HCT116 (cell line): ENCODE data around the gene ARL15. TPM values are rescaled to one million over a fixed set of nuclear protein-coding genes. Genes with fewer than 3 reads are reported as not detected.

Experiments
- ATAC-seq: fragments of 200-7000 bp; cut with Tn5 transposase; 2 replicates; pipeline ENCODE4 v1.9.1; 2020; ENCODE audit warnings: mild to moderate bottlenecking, moderate library complexity
- BruUV-seq: library from RNA; stranded (reverse); fragments of 400-500 nt; replicated peaks from 2 replicates; lab custom pipeline; 2021; lab: Mats Ljungman, UMichigan
- CTCF ChIA-PET: fragments of 300-600 bp; sonication (Branson Sonifier 250); formaldehyde crosslinking; loops from one replicate; lab custom pipeline; 2021; ENCODE audit warnings: antibody characterized with exemption; lab: Charles Lee
- POLR2A ChIA-PET: fragments of 300-600, 350-600 bp; sonication (Branson Sonifier 250); formaldehyde crosslinking; loops from one replicate; lab custom pipeline; 2021; ENCODE audit warnings: antibody characterized with exemption; lab: Charles Lee
- RAD21 ChIA-PET, 2 experiments: fragments of 300-600 bp; sonication (Branson Sonifier 250); formaldehyde crosslinking; loops; one replicate each; lab custom pipeline; 2023; ENCODE audit warnings: low total read pairs in 2 of 2; ENCODE audit not compliant: uncharacterized antibody in 2 of 2, unreplicated experiment in 2 of 2, low non-redundant PET in 1 of 2; lab: Charles Lee
- DNase-seq: peaks from one replicate; pipeline ENCODE4 v3.0.0-alpha.2; 2010; ENCODE audit warnings: low read depth, low spot score
- H2AFZ ChIP-seq: fragments of 200-600 bp; shearing (Covaris generic), sonication (generic); 2 replicates; pipeline ENCODE4 v1.6.1; 2017; ENCODE audit warnings: low read depth, mixed run types, mixed read lengths, antibody characterized with exemption, low read length; ENCODE audit not compliant: poor library complexity, severe bottlenecking
- H3K27ac ChIP-seq: 2 replicates; pipeline ENCODE4 v1.5.1; 2012; ENCODE audit warnings: low read depth, low read length
- H3K27me3 ChIP-seq: fragments of 200-600 bp; sonication (generic); 2 replicates; pipeline ENCODE4 v1.6.1; 2016; ENCODE audit warnings: mixed run types, low read length, mixed read lengths; ENCODE audit not compliant: insufficient read depth
- H3K36me3 ChIP-seq, 2 experiments: fragments of 200-500 bp in 1 of 2; fragments of 200-600 bp in 1 of 2; sonication (Bioruptor generic) in 1 of 2; sonication (generic) in 1 of 2; 2 replicates each; pipeline versions ENCODE4 v1.5.1 to v1.6.1; 2014 to 2016; ENCODE audit warnings: low read length in 2 of 2, inconsistent platforms in 1 of 2, mixed read lengths in 1 of 2, mixed run types in 1 of 2; ENCODE audit not compliant: insufficient read depth in 2 of 2, control insufficient read depth in 1 of 2
- H3K4me1 ChIP-seq, 2 experiments: fragments of 200-600 bp in 1 of 2; sonication (generic) in 1 of 2; 2 replicates each; pipeline versions ENCODE4 v1.5.1 to v1.6.1; 2012 to 2017; ENCODE audit warnings: low read length in 2 of 2, inconsistent platforms in 1 of 2, mild to moderate bottlenecking in 1 of 2, mixed read lengths in 1 of 2, mixed run types in 1 of 2, moderate library complexity in 1 of 2; ENCODE audit not compliant: insufficient read depth in 2 of 2, control insufficient read depth in 1 of 2
- H3K4me2 ChIP-seq: fragments of 200-600 bp; sonication (generic); 2 replicates; pipeline ENCODE4 v1.6.1; 2017; ENCODE audit warnings: mixed run types, low read length, mixed read lengths
- H3K4me3 ChIP-seq, 2 experiments: fragments of 200-600 bp in 1 of 2; sonication (generic) in 1 of 2; replicated peaks in 1 of 2; 2 replicates each; pipeline ENCODE4 v1.5.1; 2011 to 2016; ENCODE audit warnings: low read length in 2 of 2, control low read depth in 1 of 2, low read depth in 1 of 2, mild to moderate bottlenecking in 1 of 2, mixed read lengths in 1 of 2, mixed run types in 1 of 2
- H3K79me2 ChIP-seq: fragments of 200-600 bp; sonication (generic); 2 replicates; pipeline ENCODE4 v1.6.1; 2017; ENCODE audit warnings: mild to moderate bottlenecking, mixed run types, low read length, moderate library complexity, mixed read lengths; ENCODE audit not compliant: insufficient read depth
- H3K9ac ChIP-seq: fragments of 200-600 bp; sonication (generic); 2 replicates; pipeline ENCODE4 v1.6.1; 2016; ENCODE audit warnings: low read length, mixed read lengths
- H3K9me2 ChIP-seq: fragments of 200-600 bp; sonication (generic), shearing (Covaris generic); 2 replicates; pipeline ENCODE4 v1.6.1; 2017; ENCODE audit warnings: mixed run types, mild to moderate bottlenecking, moderate library complexity; ENCODE audit not compliant: insufficient read depth
- H3K9me3 ChIP-seq, 2 experiments: fragments of 200-500 bp in 1 of 2; fragments of 200-600 bp in 1 of 2; sonication (Bioruptor generic) in 1 of 2; sonication (generic) in 1 of 2; 2 replicates each; pipeline ENCODE4 v1.6.1; 2014 to 2017; ENCODE audit warnings: low read length in 2 of 2, mixed read lengths in 2 of 2, inconsistent platforms in 1 of 2, low read depth in 1 of 2, mild to moderate bottlenecking in 1 of 2, mixed run types in 1 of 2, moderate library complexity in 1 of 2; ENCODE audit not compliant: control insufficient read depth in 1 of 2, insufficient read depth in 1 of 2
- H4K20me1 ChIP-seq: fragments of 200-600 bp; sonication (generic), shearing (Covaris generic); 2 replicates; pipeline ENCODE4 v1.6.1; 2017; ENCODE audit warnings: mixed run types, mild to moderate bottlenecking, moderate library complexity; ENCODE audit not compliant: insufficient read depth
- ATF3 ChIP-seq: IDR thresholded peaks from 2 replicates; pipeline ENCODE4 v1.6.1; 2012
- CBX3 ChIP-seq: IDR thresholded peaks from 2 replicates; pipeline ENCODE4 v1.6.1; 2012; ENCODE audit warnings: low read depth
- CEBPB ChIP-seq: IDR thresholded peaks from 2 replicates; pipeline ENCODE4 v1.6.1; 2012; ENCODE audit warnings: low read depth
- EGR1 ChIP-seq: IDR thresholded peaks from 2 replicates; pipeline ENCODE4 v1.6.1; 2012; ENCODE audit warnings: low read depth
- ELF1 ChIP-seq: IDR thresholded peaks from 2 replicates; pipeline ENCODE4 v1.6.1; 2012; ENCODE audit warnings: low read depth, borderline replicate concordance
- EZH2 ChIP-seq: fragments of 200-600 bp; sonication (generic); IDR thresholded peaks from 2 replicates; pipeline ENCODE4 v1.6.1; 2017; ENCODE audit warnings: antibody characterized with exemption, mixed run types
- EZH2phosphoT487 ChIP-seq: fragments of 200-600 bp; IDR thresholded peaks from 2 replicates; pipeline ENCODE4 v1.6.1; 2018; ENCODE audit warnings: antibody characterized with exemption, borderline replicate concordance
- MAX ChIP-seq: IDR thresholded peaks from 2 replicates; pipeline ENCODE4 v1.6.1; 2012
- POLR2A ChIP-seq: IDR thresholded peaks from 2 replicates; pipeline ENCODE4 v1.7.0; 2011; ENCODE audit warnings: borderline replicate concordance; ENCODE audit not compliant: insufficient read depth, insufficient read length; ENCODE audit errors: extremely low read depth
- RAD21 ChIP-seq: IDR thresholded peaks from 2 replicates; pipeline ENCODE4 v1.6.1; 2012; ENCODE audit warnings: low read depth, mild to moderate bottlenecking
- REST ChIP-seq: IDR thresholded peaks from 2 replicates; pipeline ENCODE4 v1.6.1; 2012; ENCODE audit warnings: low read depth
- SIN3A ChIP-seq: IDR thresholded peaks from 2 replicates; pipeline ENCODE4 v1.6.1; 2012; ENCODE audit warnings: low read depth
- SP1 ChIP-seq: IDR thresholded peaks from 2 replicates; pipeline ENCODE4 v1.6.1; 2012; ENCODE audit warnings: low read depth
- SRF ChIP-seq: IDR thresholded peaks from 2 replicates; pipeline ENCODE4 v1.6.1; 2012; ENCODE audit warnings: low read depth
- TCF7L2 ChIP-seq: IDR thresholded peaks from 2 replicates; pipeline ENCODE4 v1.7.0; 2011; ENCODE audit warnings: borderline replicate concordance, inconsistent platforms; ENCODE audit not compliant: insufficient read depth, insufficient read length; ENCODE audit errors: extremely low read depth
- YY1 ChIP-seq: IDR thresholded peaks from 2 replicates; pipeline ENCODE4 v1.6.1; 2011; ENCODE audit warnings: low read length, low read depth, moderate library complexity, mild to moderate bottlenecking; ENCODE audit not compliant: insufficient replicate concordance; ENCODE audit errors: extremely low read depth
- ZFX ChIP-seq: fragments of 450-650 bp; IDR thresholded peaks from 2 replicates; pipeline ENCODE4 v1.6.1; 2017
- intact Hi-C: fragments of 100-400 bp; cut with micrococcal nuclease; formaldehyde crosslinking; loops from 2 replicates; pipeline ENCODE4 v1.10.0; 2022
- total RNA-seq: library from RNA; stranded (reverse); gene quantifications from one replicate; pipeline ENCODE4 v1.2.1, GENCODE V29; 2021; ENCODE audit not compliant: unreplicated experiment

Gene ARL15
- total RNA-seq, 1 experiment from 2014 or later, result 15.0 TPM

- TF ChIP-seq REST (no peak), RAD21 (no peak)
Observed at GRCh38 chr5:53971551-53971950, 338.8 kb downstream of the ARL15 start (continued).

GRCh38 chr5:53971131-53971530 is 339.2 kb downstream of the ARL15 start:
- H3K27me3 ChIP-seq, result no peaks in the 10 kb centered on the region
- no peak overlapping the region for H3K4me3 ChIP-seq
- H2AFZ ChIP-seq, result no peak overlapping the region
- no peak overlapping the region for H3K27ac ChIP-seq
- no peaks in the 10 kb centered on the region for H3K4me1 ChIP-seq
- H3K4me2 ChIP-seq, result no peak overlapping the region
- intact Hi-C loops, result no loop called here
- H3K9me2 ChIP-seq, result no peaks in the 10 kb centered on the region
- RAD21 ChIA-PET, result no interaction called here
- no peak overlapping the region for H3K9ac ChIP-seq
- no peak for DNase-seq
- no peak for TF ChIP-seq CEBPB
- TF ChIP-seq EZH2, result no peak
- no peak for TF ChIP-seq ZFX
- no peak for TF ChIP-seq EZH2phosphoT487
- TF ChIP-seq TCF7L2, result no peak
- TF ChIP-seq SIN3A, result no peak
- TF ChIP-seq CBX3, result no peak
- TF ChIP-seq REST, result no peak
- no peak for TF ChIP-seq RAD21
- no peak for TF ChIP-seq POLR2A
- TF ChIP-seq ELF1, result no peak
- TF ChIP-seq MAX, result no peak
- TF ChIP-seq SRF, result no peak
- TF ChIP-seq YY1, result no peak
- no peak for TF ChIP-seq SP1
- TF ChIP-seq ATF3, result no peak
- no peak for TF ChIP-seq EGR1
- no peaks in the 10 kb centered on the region for H3K9me3 ChIP-seq
- no peak for ATAC-seq
- BruUV-seq, result no TSS peak
- H4K20me1 ChIP-seq, result no peaks in the 10 kb centered on the region
- no peaks in the 10 kb centered on the region for H3K79me2 ChIP-seq
- CTCF ChIA-PET, result no interaction called here
- POLR2A ChIA-PET, result no interaction called here
- no peaks in the 10 kb centered on the region for H3K36me3 ChIP-seq
